ENCODE data around the gene CD300H.

DNA sequence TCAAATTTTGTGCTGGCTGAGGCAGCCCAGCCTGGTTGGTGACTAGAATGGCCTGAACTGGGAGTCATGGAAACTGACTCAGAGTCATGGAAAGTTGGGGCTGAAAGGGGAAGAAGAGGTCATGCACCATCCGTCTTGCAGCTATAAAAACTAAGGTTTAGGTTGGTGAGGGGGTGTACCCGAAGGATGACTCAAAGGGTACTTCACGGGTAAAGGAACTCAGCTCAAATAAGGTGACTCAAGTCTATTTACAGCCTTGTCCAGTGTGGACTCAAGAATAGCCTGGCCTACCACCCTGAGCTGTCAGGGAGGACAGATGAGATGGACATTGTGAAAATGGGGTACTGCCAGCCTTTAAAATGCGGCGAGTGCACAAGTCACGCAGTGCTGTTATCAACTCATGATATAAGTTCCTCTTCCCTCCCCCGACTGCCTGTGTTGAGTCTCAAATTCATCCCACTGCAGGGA is 54.7 kb downstream of the CD300H start:
- TF ChIP-seq, protein P1, sequence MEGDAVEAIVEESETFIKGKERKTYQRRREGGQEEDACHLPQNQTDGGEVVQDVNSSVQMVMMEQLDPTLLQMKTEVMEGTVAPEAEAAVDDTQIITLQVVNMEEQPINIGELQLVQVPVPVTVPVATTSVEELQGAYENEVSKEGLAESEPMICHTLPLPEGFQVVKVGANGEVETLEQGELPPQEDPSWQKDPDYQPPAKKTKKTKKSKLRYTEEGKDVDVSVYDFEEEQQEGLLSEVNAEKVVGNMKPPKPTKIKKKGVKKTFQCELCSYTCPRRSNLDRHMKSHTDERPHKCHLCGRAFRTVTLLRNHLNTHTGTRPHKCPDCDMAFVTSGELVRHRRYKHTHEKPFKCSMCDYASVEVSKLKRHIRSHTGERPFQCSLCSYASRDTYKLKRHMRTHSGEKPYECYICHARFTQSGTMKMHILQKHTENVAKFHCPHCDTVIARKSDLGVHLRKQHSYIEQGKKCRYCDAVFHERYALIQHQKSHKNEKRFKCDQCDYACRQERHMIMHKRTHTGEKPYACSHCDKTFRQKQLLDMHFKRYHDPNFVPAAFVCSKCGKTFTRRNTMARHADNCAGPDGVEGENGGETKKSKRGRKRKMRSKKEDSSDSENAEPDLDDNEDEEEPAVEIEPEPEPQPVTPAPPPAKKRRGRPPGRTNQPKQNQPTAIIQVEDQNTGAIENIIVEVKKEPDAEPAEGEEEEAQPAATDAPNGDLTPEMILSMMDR (IDR thresholded peaks at IDR 0.05) = no peak
- no peak for TF ChIP-seq ZFX (IDR thresholded peaks at IDR 0.05; ENCODE audit: borderline replicate concordance)
